IMR-90 (cell line): ENCODE measurements around the gene C16orf90. TPM values are rescaled to one million over a fixed set of nuclear protein-coding genes. Genes with fewer than 3 reads are reported as not detected.

Source experiments
- ATAC-seq: fragments of 200-7000 bp; cut with Tn5 transposase; 2 replicates; pipeline ENCODE4 v1.9.1; 2020; ENCODE audit warnings: low read depth, mild to moderate bottlenecking, moderate library complexity
- BruUV-seq: library from RNA; stranded (reverse); fragments of 400-500 nt; replicated peaks from 2 replicates; lab custom pipeline; 2021; lab: Mats Ljungman, UMichigan
- CTCF ChIA-PET: fragments of 300-600 bp; formaldehyde crosslinking; extraction: SDS; loops from one replicate; lab custom pipeline; 2021; ENCODE audit warnings: antibody characterized with exemption; lab: Yijun Ruan, JAX
- POLR2A ChIA-PET: fragments of 300-600 bp; sonication (Branson Sonifier 250); formaldehyde crosslinking; loops from one replicate; lab custom pipeline; 2022; ENCODE audit warnings: antibody characterized with exemption; ENCODE audit not compliant: unreplicated experiment; lab: Charles Lee
- DNase-seq: peaks from one replicate; pipeline ENCODE4 v3.0.0; 2013
- H2AFZ ChIP-seq: replicated peaks from 2 replicates; pipeline ENCODE3; 2013; ENCODE audit warnings: low read length, mild to moderate bottlenecking; ENCODE audit not compliant: poor library complexity
- H2AK5ac ChIP-seq: 2 replicates; pipeline ENCODE4 v1.6.1; 2013; ENCODE audit warnings: low read depth, low read length, inconsistent platforms
- H2AK9ac ChIP-seq: replicated peaks from 2 replicates; pipeline ENCODE3; 2013; ENCODE audit warnings: mild to moderate bottlenecking, low read depth, low read length, moderate library complexity; ENCODE audit not compliant: poor library complexity
- H2BK120ac ChIP-seq: 2 replicates; pipeline ENCODE4 v1.6.1; 2013; ENCODE audit warnings: low read depth, low read length, inconsistent platforms
- H2BK15ac ChIP-seq: 3 replicates; pipeline ENCODE4 v1.6.1; 2013; ENCODE audit warnings: low read depth, low read length, inconsistent platforms
- H2BK20ac ChIP-seq: 2 replicates; pipeline ENCODE4 v1.6.1; 2013; ENCODE audit warnings: low read depth, mild to moderate bottlenecking, inconsistent platforms, low read length, moderate library complexity
- H2BK5ac ChIP-seq: 2 replicates; pipeline ENCODE4 v1.6.1; 2013; ENCODE audit warnings: mild to moderate bottlenecking, low read depth, low read length, inconsistent platforms; ENCODE audit not compliant: poor library complexity, severe bottlenecking
- H3K14ac ChIP-seq: replicated peaks from 2 replicates; pipeline ENCODE4 v1.6.1; 2013; ENCODE audit warnings: low read depth, low read length, inconsistent platforms
- H3K18ac ChIP-seq: 2 replicates; pipeline ENCODE4 v1.6.1; 2013; ENCODE audit warnings: low read depth, low read length, control low read depth
- H3K23ac ChIP-seq: 2 replicates; pipeline ENCODE4 v1.6.1; 2013; ENCODE audit warnings: low read depth, low read length, inconsistent platforms
- H3K27ac ChIP-seq: 2 replicates; pipeline ENCODE4 v1.5.1; 2013; ENCODE audit warnings: mild to moderate bottlenecking, control low read depth, low read length; ENCODE audit not compliant: insufficient read depth
- H3K27me3 ChIP-seq: 2 replicates; pipeline ENCODE4 v1.6.1; 2013; ENCODE audit warnings: low read length; ENCODE audit not compliant: control insufficient read depth, insufficient read depth
- H3K36me3 ChIP-seq: 2 replicates; pipeline ENCODE4 v1.6.1; 2013; ENCODE audit warnings: low read length, mixed read lengths; ENCODE audit not compliant: control insufficient read depth, insufficient read depth
- H3K4ac ChIP-seq: 2 replicates; pipeline ENCODE4 v1.6.1; 2013; ENCODE audit warnings: low read depth, low read length, inconsistent platforms
- H3K4me1 ChIP-seq: 2 replicates; pipeline ENCODE4 v1.6.1; 2013; ENCODE audit warnings: low read length, mixed read lengths; ENCODE audit not compliant: control insufficient read depth, insufficient read depth
- H3K4me2 ChIP-seq: 2 replicates; pipeline ENCODE4 v1.6.1; 2013; ENCODE audit warnings: low read depth, mild to moderate bottlenecking, control low read depth, low read length, moderate library complexity
- H3K4me3 ChIP-seq: 2 replicates; pipeline ENCODE4 v1.5.1; 2013; ENCODE audit warnings: low read depth, mild to moderate bottlenecking, control low read depth, low read length, moderate library complexity; ENCODE audit not compliant: insufficient read depth
- H3K56ac ChIP-seq: 2 replicates; pipeline ENCODE4 v1.6.1; 2013; ENCODE audit warnings: low read length, inconsistent platforms; ENCODE audit not compliant: insufficient read depth; ENCODE audit errors: extremely low read depth
- H3K79me1 ChIP-seq, 2 experiments: 2 replicates each; pipeline ENCODE4 v1.6.1; 2013; ENCODE audit warnings: low read length in 2 of 2, inconsistent platforms in 1 of 2, low read depth in 1 of 2
- H3K9ac ChIP-seq: 2 replicates; pipeline ENCODE4 v1.6.1; 2013; ENCODE audit warnings: low read depth, low read length, control low read depth
- H3K9me1 ChIP-seq: 2 replicates; pipeline ENCODE4 v1.6.1; 2013; ENCODE audit warnings: low read length, inconsistent platforms; ENCODE audit not compliant: insufficient read depth
- H3K9me3 ChIP-seq: 2 replicates; pipeline ENCODE4 v1.6.1; 2013; ENCODE audit warnings: low read length; ENCODE audit not compliant: control insufficient read depth, insufficient read depth
- H4K20me1 ChIP-seq: 2 replicates; pipeline ENCODE4 v1.6.1; 2013; ENCODE audit warnings: low read length, inconsistent platforms; ENCODE audit not compliant: insufficient read depth
- H4K5ac ChIP-seq: 2 replicates; pipeline ENCODE4 v1.6.1; 2013; ENCODE audit warnings: mild to moderate bottlenecking, low read depth, low read length, control low read depth
- H4K8ac ChIP-seq, 2 experiments: 2 replicates each; pipeline ENCODE4 v1.6.1; 2013; ENCODE audit warnings: low read depth in 2 of 2, low read length in 2 of 2, control low read depth in 1 of 2, inconsistent platforms in 1 of 2
- H4K91ac ChIP-seq: 2 replicates; pipeline ENCODE4 v1.6.1; 2013; ENCODE audit warnings: low read depth, low read length, inconsistent platforms; ENCODE audit not compliant: insufficient read depth
- POLR2A ChIP-seq: IDR thresholded peaks from 2 replicates; pipeline ENCODE4 v1.6.1; 2012; ENCODE audit warnings: mild to moderate bottlenecking, low read depth, low read length
- WGBS, 2 experiments: methylation state at CpG; one replicate each; pipeline versions ENCODE4 v1.1.5 to v1.1.7; 2013; ENCODE audit warnings: missing lambda C conversion rate in 2 of 2; ENCODE audit not compliant: insufficient read length in 1 of 2; ENCODE audit errors: extremely low coverage in 2 of 2; 5-methylcytosine and 5-hydroxymethylcytosine counted together
- dilution Hi-C: fragments of 300-500 bp; cut with HindIII; formaldehyde crosslinking; loops from one replicate; pipeline ENCODE4 v1.14.3; 2018; ENCODE audit warnings: low sequenced_read_pairs; ENCODE audit not compliant: unreplicated experiment
- in situ Hi-C: fragments of 300-500 bp; cut with MboI; formaldehyde crosslinking; loops from 3 replicates; pipeline ENCODE4 v1.14.3; 2019; ENCODE audit warnings: low sequenced_read_pairs, inconsistent platforms, mixed read lengths
- intact Hi-C: fragments of 100-400 bp; cut with micrococcal nuclease; formaldehyde crosslinking; loops from 2 replicates; pipeline ENCODE4 v1.10.0; 2022
- polyA plus RNA-seq, 3 experiments: library from polyadenylated mRNA; depleted of rRNA; stranded (reverse); fragments of >200 nt; gene quantifications; 2 replicates each; pipeline ENCODE4 v1.2.3, GENCODE V29; 2012; ENCODE audit warnings: low replicate concordance in 1 of 3
- total RNA-seq: library from RNA; depleted of rRNA; stranded (reverse); fragments of >200 nt; gene quantifications from 2 replicates; pipeline ENCODE4 v1.2.3, GENCODE V29; 2012

The C16orf90 gene
- total and polyA plus RNA-seq, 2 of the 4 experiments (the other 2 are of a cell fraction): not detected

GRCh38 chr16:3465301-3465700 is 30.0 kb downstream of the C16orf90 start:
- no peak overlapping the region for H2AFZ ChIP-seq
- intact Hi-C loops: no loop called here
- no peak overlapping the region for H2AK5ac ChIP-seq
- peaks cover 18 to 97% of the 10 kb centered on the region in 2 experiments for H3K79me1 ChIP-seq
- no peaks in the 10 kb centered on the region for H3K9me3 ChIP-seq
- no peak for ATAC-seq
- H3K4me2 ChIP-seq: no peak overlapping the region
- H2BK5ac ChIP-seq: no peak overlapping the region
- H3K14ac ChIP-seq: no peak overlapping the region
- BruUV-seq: no TSS peak
- no peak overlapping the region for H3K27ac ChIP-seq
- no peaks in the 10 kb centered on the region for H3K27me3 ChIP-seq
- no peak for DNase-seq
- no peak overlapping the region for H3K9ac ChIP-seq
- peaks cover 97% of the 10 kb centered on the region for H4K20me1 ChIP-seq
- H3K18ac ChIP-seq: no peak overlapping the region
- in situ Hi-C loops: no loop called here
- H4K8ac ChIP-seq: no peak overlapping the region
- H3K4me1 ChIP-seq: peaks cover 10% of the 10 kb centered on the region
- H4K5ac ChIP-seq: no peak overlapping the region
- dilution Hi-C loops: no loop called here
- no peak overlapping the region for H2BK15ac ChIP-seq
- peak overlapping the region; percentile 63 for H2AK9ac ChIP-seq
- H3K23ac ChIP-seq: no peak overlapping the region
- TF ChIP-seq POLR2A: no peak
- ChIA-PET POLR2A (no interaction called here), CTCF (no interaction called here)
- peaks cover 10% of the 10 kb centered on the region for H3K36me3 ChIP-seq
- H3K56ac ChIP-seq: no peak overlapping the region
- H3K4me3 ChIP-seq: no peak overlapping the region
- H4K91ac ChIP-seq: no peak overlapping the region
- peaks cover 34% of the 10 kb centered on the region for H3K9me1 ChIP-seq
- H2BK20ac ChIP-seq: no peak overlapping the region
- H2BK120ac ChIP-seq: no peak overlapping the region
- 91% methylated on average over 6 of the region's 12 CpGs; no CpG with 5 or more reads in 1 of the 2 experiments for WGBS, 2 experiments
- no peak overlapping the region for H3K4ac ChIP-seq
